GM19463 (cell line): ENCODE data around the gene TMEM132C.

Source experiments
- ATAC-seq: cut with Tn5 transposase; IDR thresholded peaks from one replicate; pipeline ENCODE4 v1.9.1; 2021; ENCODE audit warnings: mild to moderate bottlenecking, moderate library complexity; ENCODE audit not compliant: unreplicated experiment

Gene TMEM132C

DNA sequence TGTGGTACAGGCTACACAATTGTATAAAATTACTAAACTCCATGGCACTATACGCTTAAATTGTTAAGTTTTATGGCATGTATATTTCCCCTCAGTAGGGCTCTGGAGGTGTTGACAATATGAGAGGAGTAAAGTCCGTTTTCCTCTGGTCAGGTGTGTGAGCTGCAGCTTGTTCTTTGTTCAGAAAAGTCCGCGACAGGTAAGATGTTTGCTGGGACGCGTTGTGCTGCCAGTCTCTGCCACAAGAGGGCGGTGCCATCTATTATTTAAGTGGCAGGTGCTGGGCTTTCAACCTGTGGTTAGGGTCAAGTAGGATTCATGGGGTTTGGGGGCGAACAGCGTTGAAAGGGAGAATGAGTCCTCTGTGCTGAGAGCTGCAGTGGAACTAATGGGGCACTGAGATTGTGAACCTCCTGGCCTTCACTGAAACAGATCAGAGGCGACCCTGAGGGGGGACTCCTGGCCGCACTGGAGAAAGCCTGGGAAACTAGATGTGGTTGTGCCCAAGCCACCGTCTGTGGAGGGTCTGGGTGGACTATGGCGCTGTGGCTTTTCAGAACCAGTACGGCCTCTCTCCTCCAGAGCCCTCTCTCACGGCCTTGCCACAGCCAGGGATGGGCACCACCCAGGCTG lies 377.8 kb downstream of the TMEM132C start:
- no peak for ATAC-seq

DNA sequence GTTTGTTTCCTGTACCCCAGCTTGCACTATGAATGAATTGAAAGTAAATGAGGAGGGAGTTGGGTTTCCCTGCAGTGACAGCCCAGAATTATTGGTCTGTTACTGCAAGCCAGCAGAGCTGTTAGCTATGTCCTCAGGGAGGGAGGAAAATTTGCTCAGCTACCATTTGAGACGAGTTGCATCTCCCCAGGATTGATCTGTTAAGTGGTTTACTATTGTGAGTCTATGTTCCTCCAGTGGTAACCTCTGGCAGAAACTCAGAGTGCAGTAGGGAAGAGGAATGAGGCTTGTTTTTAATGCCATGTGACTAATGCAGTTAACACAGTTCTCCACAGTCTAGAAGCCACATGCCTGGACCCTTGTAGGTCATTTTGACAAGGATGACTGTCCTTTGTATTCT lies 382.9 kb downstream of the TMEM132C start:
- ATAC-seq, result no peak

DNA sequence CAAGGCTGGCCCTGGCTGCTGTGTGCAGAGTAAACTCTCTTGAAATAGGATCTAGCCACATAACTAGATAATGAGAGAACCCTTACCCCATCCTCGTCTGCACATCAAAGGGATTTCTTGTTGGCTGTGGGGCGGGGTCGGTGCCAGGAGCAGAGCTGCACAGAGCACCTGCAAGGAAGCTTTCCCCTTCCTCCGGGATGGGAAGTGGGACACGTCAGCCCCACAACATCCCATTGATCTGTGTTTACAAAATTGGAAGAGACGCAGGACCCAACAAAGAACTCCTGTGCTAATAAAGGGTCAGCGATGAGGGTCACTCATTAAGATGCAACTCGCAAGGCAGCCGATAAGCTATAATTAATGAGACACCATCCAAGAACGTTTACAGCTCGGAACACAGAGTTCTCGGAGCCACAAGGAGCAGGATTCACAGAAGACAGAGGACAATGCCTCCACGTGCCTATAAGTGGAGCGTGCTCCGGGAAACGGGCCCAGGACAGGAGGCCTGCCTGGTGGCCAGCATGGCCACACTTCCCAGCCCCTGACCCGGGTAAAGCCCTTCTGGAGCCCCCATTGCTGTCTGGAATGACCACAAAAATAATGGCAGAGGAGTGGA lies 385.3 kb downstream of the TMEM132C start:
- ATAC-seq, result no peak

DNA sequence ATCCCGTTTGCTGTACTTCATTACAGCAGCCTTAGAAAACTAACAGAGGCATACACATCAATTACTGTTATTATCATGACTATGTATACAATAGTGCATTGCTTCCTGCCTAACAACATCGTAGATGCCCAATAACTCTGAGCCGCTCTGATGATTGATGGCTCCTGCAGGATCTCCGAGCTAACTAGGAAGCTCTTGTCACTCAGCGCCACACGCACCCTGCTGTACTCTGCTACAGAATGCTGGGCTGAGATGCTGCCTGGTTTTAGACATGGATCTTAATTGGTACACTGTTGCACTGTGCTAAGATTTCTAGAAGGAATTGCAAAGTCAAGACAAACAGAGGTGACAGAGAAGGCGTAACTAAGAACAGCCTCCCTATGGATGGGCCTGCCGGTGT lies 387.5 kb downstream of the TMEM132C start:
- no peak for ATAC-seq

DNA sequence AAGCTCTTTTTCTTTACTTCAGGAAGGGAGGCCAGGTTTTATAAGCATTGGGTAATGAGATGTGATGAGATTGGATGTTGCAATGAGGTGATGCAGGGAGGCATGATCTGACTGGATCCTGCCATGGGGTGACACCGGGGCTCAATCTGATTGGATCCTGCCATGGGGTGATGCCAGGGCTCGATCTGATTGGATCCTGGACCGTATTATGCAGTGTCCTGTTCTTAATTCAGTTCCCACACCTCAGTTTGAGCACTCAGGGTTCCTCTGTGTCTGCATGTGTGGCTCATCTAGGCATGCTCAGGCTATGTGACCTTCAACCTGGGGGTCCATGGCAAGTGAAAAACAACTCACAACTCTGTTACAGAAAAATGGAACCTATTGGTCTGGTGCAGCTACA lies 390.4 kb downstream of the TMEM132C start:
- no peak for ATAC-seq

DNA sequence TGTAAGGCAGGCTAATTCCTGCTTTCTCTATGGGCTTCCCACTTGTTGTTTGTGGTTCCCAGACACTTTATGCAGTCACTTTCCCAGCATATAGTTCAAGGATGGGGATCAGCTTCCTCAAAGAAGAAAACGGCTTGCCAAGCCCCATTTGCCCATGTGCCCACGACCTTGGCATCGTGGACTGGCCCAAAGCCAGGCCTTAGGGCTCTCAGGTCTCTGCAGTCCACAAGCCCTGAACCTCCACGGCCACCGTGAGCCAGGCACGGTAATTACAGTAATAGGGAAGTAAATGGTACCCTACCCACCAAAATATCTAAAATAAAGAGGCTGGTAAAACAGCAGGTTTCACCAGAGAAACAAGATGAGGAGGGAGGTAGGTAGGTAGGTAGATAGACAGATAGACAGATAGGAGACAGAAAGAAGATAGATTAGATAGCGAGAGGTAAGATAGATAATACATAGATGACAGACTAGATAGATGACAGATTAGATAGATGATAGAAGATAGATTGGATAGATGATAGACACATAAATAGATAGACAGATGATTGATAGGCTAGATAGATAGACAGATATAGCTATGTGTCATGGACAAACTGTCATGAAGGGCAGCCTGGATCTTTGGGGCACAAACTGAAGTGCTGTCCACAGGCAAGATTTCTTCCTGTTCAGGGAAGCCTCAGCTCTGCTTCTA lies 393.7 kb downstream of the TMEM132C start:
- no peak for ATAC-seq

DNA sequence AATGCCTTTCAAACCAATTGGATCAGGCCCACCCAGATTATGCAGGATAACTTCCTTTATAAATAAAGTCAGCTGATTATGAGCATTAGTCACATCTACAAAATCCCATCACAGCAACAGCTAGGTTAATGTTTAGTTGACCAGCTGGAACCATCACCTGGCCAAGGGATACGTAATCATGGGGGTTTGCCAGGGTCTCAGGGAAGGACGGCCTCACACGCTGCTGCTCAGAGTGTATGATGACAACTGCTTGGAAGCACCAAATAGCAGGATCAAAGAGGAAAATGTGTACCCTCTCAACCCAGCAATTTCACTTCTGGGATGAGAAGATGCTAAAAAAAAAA lies 394.2 kb downstream of the TMEM132C start:
- ATAC-seq, result no peak

DNA sequence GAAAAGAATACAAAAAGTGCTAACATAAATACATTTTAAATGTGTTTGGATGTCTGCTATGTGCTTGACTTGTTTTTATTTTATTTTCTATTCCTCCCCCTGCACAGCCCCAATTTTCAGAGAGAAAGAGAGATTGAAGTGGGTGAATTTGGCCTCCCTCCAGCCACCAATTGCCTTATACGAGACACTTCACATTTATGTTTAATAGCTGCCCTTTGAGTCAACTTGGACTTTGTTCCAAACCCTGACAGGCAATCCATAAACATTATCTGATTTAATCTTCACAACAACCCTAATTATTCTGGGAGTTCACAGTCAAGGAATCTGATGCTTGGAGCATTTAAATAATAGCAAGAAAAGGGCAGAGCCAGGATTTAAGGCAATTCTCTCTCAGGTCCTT lies 395.1 kb downstream of the TMEM132C start:
- no peak for ATAC-seq

DNA sequence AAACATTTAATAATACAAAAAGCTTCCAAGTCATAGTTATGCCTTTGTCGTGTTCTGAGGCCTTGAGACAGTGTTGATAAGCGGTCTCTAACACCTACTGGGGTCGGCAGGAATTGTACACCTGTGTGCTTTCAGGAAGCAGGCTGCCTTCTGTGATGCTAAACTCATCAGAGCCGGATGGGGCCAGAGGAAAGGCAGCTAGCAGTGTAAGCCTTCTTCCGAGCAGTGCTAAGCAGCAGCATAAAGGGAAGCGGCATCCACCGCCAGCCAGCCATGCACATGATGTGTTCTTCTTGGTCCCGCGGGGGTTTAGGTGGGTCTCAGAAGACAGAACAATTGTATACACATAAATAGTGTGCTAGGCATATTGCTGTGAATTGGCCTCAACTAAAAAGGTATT lies 397.5 kb downstream of the TMEM132C start:
- ATAC-seq, result no peak

DNA sequence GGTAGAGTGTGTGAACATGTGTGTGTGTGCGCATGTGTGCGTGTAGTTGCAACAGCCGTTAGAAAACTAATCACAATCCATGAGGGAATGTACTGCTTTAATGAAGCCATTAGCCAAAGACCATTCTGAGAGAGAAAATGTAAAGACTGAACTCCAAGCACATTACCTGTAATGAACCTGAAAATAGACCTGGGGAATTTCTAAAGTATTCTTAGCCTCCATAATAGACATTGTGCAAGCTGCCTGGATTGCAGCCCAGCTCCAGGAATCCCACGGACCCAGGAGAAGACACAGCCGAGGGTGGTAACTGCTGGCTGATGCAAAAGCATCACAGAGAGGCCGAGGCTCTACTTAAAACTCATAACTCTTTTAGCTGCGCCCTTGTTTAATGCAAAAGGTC lies 400.2 kb downstream of the TMEM132C start:
- ATAC-seq, result no peak

DNA sequence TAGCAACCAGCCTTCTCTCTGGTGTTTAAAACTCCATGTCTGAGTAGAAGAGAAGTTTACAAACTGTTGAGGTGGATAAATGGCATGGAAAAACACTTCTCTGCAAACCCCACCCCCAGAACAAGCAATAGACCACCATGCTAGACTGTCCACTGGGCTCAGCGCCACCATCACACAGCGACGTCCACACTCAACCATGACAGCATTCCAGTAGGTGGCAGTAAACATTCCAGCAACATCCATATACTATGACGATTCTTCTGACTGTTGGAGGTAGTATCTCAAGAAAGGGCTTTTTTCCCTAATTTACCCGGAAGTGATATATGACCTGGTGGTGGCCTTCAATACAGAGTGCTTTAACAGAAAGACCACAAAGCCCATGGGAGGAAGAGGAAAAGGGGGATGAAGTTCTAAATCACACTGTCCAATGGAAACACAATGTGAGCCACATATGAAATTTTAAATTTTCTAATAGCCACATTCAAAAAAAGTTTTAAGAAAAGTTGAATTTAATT lies 404.6 kb downstream of the TMEM132C start:
- ATAC-seq, result no peak

DNA sequence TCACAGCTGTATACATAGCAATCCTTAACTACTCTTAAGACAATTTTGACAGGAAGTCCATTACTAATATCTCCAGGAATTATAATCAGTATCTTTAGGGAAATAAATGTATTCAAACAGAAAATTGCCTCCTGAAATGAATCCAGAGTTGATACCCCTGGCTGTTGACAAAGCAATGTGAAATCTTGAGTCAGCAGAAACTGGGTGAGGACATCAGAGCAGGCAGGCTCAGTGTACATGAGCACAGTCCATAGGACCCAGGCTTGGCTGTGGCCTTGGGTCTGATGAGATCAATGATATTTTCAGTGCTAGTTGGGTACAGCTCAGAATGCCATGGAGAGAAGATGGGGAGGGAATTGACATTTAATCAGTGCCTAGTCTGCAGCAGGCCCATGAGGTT lies 405.5 kb downstream of the TMEM132C start:
- ATAC-seq, result no peak

DNA sequence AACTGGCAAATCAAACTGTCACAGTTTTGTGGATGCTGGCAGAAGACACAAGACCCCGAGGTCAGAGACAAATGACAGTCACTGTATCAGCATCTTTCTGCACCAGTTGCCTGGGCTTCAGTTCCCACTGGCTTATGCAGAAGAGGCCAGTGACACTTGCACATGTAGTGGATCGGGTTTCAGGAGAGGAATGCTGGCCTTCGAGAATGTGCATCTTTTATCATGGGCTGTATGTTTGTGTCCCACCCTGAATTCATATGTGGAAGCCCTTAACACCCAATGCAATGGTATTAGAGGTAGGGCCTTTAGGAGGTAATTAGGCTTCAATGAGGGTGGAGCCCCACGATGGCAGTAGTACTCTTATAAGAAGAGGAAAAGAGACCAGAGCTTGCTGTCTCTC lies 405.9 kb downstream of the TMEM132C start:
- ATAC-seq, result no peak

DNA sequence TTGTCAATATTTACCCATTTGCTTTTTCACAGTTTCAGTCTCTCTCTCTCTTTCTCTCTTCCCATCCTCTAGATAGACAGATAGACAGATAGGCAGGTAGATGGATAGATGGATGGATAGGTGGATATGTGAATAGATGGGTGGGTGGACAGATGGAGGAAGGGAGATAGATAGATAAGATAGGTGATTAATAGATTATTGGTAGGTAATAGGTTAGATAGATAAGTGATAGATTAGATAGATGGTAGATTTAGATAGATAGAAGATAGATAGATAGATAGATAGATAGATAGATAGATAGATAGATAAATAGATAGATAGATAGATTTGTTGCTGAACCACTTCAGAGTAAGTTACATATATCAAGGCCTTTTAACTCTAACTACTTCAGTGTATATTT lies 408.6 kb downstream of the TMEM132C start:
- no peak for ATAC-seq

DNA sequence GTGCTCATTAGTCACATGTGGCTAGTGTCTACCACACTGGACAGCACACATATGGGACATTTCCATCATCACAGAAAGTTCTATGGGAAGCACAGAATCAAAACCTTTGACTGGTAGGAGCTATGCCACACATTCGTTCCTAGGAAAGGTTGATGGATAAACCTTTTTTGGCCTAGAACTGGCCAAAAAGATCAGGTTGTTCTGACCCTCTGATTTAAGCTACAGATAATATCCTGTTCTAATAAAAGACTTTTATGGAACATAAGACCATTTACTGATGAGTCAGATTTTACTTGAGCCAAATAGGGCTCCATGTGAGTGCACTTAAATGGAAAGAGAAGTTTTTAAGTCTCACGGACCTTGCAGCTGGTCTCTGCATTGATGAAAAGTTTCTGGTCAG lies 413.6 kb downstream of the TMEM132C start:
- no peak for ATAC-seq

DNA sequence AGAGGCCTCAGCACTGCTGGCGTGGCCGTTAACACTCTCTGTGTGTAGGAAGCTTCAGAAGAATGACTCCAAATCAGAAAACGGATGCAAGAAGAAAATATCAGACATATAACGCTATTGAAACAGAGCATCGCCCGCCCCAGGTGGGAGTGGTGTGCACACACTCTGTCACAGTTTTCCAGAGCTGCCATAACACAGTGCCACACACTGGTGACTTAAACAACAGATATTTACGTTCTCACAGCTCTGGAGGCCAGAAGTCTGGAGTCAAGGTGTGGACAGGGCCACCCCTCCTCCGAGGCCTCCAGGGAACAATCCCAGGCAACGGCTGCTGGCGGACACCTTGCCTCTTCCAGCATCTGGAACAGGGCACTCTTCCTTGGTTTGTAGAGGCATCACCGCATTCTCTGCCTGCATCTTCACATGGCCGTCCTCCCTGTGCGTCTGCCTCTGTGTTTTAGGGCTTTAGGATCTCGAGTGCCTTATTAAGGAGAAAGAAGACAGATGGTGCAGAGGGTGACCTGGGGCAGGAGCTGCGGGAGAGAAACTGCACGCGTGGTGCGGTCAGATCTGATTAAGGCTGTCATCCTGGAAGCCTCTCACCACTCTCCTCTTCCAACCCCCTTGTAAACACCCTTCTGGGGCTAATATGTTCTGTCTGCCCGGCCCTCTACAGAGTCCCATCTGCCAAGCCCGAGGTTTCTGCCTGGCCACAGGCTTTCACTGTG lies 415.7 kb downstream of the TMEM132C start:
- ATAC-seq, result no peak

DNA sequence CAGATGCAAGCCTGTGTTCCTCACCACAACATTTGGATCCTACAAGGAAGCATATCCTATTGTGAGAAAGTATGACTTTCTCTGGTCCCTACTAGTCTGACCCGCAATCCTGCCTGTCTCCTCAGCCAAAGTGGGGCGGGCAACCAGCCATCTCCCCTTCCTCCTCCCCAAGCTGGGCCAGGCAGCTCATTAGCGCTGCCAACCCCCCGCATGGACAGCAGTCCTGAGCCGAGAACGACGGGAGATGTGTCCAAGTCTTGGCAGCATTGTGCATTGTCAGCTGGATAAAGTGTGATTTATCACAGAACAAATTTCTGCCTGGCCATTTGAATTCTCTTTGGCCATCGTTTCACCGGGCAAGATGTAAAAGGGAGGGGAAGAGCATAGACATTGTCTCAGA lies 417.4 kb downstream of the TMEM132C start:
- ATAC-seq, result no peak

DNA sequence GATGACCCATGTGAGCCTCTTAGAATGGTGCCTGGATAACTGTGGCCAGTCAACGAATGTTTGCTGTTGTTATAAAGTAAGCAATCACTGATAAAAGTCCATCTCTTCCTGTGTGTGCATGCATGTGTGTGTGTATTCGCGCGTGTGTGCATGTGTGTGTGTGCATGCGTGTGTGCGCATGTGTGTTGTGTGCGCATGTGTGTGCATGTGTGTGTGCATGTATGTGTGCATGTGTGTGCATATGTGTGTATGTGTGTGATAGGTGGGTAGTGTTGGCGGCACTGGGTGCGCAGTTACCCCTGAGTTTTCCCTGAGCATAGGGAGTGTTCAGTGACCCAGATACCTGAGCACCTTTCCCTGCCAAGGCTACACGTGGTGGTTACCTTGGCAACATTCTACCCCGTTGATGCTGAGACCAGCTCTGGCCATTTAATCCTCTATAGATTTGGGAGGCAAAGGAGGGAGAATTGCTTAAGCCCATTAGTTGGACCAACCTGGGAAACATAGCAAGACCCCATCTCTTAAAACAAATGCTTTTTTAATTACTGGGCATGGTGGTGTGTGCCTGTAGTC lies 419.0 kb downstream of the TMEM132C start:
- no peak for ATAC-seq

DNA sequence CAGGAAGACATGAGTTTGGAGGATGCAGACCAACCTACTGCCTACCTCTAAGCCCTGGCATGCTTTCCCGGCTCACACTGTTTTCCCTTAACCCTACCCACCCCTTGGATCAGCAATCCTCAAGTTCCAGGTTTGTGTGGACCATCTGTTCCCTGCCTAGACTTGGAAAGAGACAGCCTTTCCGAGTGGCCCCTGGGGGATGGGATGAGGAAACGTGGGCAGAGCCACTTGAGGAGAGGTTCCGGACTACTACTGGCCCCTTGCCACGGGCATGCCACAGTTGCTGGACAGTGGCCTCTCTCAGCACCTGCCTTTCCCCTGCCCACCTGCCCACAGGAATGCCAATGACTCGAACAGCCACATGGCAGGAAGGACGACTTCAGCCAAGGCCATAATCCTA lies 420.9 kb downstream of the TMEM132C start:
- ATAC-seq, result no peak

DNA sequence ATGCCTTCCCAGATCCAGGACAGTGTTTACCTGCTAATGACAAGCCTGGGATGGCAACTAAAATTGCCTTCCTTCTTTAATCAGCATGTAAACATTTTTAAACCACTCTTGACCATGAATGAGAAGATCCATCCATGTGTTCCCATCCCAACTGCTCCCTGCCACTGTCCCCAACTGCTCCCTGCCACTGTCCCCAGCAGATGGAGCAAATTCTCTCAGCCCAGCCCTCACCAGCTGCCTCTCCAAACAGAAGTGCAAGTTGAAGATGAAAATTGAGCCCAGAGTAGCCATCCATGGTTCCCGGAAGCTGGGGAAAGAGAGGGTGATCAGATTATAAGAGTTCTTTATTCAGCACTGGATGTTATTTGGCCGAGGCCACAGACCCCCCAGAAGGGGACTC lies 423.7 kb downstream of the TMEM132C start:
- ATAC-seq, result no peak

DNA sequence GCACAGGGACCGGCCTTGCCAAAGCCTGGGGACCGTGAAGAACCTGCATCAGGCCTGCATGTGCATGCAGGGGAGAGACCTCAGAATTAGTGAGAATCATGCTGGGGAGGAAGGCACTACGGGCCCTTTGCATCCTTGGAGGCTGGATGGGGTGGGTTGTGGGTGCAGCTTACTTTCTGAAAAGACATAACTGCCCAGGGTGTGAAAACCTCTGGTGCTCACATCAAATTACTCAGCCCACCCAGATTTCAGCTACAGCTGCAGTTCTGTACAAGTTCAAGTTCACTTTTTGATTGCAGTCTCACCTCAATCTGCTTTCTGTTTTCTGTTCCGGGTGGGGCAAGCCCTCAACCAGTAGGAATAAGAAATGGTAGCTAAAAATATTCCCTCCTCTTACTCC lies 426.1 kb downstream of the TMEM132C start:
- ATAC-seq, result no peak
